HG03521 (cell line): Measurements from ENCODE around the gene PADI4.
"Not testable (repeated sequence)": the region's sequence is repeated elsewhere in the genome, so short reads cannot be mapped to it uniquely, and the experiment has no call there.

Source experiments
- ATAC-seq: cut with Tn5 transposase; IDR thresholded peaks from one replicate; pipeline ENCODE4 v1.9.1; 2021; ENCODE audit warnings: mild to moderate bottlenecking, moderate library complexity; ENCODE audit not compliant: unreplicated experiment

The PADI4 gene

DNA sequence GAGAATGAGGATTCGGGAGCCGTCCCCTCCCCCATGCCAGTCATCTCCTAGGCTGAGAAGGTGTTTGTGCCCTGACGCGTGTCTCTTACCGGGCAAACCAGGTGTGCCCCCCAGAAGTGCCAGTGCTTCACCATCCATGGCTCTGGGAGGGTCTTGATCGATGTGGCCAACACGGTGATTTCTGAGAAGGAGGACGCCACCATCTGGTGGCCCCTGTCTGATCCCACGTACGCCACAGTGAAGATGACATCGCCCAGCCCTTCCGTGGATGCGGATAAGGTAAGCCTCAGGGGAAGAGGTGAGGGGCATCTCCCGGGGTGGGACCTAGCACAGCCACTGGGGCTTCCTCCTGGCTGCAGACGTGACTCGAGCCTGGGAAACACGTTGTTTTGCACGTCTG lies 65.0 kb downstream of the PADI4 start:
- no peak for ATAC-seq

DNA sequence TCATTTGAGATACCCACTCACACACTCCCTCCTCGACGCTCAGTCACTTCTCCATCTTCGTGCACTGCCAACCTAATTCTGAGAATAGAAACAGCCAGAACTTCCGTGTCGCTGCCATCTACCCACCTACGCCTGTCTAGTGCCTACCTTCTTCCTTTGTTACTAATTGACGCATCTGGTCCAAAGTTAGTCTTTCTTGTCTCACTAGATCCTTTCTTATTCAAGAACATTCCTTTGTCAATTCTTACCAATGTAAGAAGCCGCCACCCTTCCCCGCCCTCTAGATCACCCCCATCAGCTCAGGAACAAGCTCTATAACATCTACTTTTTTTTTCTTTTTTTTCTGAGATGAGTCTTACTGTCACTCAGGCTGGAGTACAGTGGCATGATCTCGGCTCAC lies 67.7 kb downstream of the PADI4 start:
- ATAC-seq: no peak

DNA sequence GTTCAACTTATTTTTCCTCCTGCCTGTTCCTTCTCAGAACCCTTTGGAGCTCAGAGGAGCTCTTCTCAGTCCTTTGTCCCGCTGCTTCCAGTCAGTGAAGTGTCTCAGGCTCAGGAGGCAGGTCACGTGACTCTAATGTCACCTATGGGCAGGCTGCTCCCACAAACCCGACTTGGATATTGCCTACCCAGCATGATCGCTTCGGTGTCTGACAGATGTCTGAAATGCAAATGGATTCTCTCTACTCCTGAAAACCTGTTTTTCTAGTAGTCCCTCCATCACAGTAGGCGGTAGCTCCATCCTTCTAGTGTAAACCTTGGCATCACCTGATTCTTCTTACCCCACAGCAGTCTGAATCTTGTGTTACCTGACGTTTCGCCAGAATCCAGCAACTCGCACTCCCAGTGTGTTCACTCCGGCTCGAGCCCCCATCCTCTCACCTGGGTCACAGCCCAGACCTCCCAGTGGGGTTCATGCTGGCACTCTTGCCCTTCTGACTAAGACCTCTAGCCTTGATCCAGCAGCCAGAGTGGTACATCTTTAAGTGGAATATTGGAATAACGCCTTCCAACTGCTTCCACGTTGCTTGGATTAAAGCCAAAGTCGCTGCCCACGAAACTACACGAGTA lies 69.4 kb downstream of the PADI4 start:
- ATAC-seq: no peak

DNA sequence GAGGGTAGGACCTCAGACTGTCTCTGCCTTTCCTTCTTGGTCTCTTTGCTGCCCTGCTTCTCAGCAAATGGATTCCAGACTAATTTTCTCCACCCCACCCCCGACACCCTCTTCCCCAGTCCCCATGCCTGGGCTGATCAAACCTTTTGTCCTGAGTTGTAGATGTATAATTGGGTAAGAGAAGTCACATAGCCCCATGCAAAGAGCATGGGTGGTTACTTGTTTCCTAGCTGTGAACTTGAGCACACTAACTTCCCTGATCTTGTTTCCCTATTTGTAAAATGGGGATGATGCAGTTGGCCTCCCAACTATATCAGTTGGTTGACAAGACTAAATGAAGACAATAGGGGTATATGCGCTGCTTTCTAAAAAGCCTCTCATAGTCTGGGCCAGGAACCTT lies 73.2 kb downstream of the PADI4 start:
- no peak for ATAC-seq

DNA sequence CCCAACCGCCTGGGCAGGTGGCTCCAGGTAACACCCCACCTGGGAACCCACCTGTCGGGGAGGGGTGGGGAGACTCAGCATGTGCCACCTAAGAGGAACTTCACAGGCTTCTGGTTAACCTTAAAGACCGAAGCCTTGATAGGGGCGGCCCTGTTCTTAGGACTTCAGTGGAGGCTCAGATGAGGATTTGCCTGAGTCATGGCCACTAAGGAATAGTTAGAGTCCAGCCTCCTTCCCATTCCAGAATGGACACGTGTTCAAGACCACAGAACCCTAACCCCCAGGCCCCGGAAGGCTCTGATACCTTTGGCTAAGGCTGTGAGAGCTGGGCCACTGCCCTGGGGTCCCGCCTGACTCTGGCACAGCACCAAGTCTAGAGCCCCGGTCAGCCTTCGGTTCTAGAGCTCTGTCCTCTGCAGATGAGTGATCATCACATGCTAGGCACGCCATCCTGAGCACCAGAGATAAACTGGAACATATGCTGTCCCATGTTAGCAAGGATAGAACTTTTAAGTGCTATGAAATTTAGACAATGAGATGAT lies 84.3 kb downstream of the PADI4 start:
- ATAC-seq: no peak

DNA sequence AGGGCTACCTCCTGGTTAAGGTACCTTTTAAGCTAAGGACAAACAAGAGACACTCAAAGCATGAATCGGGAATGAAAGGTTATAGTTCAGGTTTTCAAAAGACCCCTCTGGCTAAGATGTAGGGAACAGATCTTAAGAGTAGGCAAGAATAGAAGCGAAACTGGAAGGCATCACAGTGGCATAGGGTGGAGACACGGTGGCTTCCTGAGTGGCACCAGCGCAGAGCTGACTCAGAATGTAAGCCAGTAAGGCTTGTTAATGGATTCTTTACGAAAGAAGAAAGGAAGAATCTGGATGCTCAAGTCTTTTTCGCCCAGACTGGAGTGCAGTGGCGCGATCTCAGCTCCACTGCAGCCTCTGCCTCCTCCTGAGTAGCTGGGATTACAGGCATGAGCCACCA lies 85.2 kb downstream of the PADI4 start:
- ATAC-seq: no peak

DNA sequence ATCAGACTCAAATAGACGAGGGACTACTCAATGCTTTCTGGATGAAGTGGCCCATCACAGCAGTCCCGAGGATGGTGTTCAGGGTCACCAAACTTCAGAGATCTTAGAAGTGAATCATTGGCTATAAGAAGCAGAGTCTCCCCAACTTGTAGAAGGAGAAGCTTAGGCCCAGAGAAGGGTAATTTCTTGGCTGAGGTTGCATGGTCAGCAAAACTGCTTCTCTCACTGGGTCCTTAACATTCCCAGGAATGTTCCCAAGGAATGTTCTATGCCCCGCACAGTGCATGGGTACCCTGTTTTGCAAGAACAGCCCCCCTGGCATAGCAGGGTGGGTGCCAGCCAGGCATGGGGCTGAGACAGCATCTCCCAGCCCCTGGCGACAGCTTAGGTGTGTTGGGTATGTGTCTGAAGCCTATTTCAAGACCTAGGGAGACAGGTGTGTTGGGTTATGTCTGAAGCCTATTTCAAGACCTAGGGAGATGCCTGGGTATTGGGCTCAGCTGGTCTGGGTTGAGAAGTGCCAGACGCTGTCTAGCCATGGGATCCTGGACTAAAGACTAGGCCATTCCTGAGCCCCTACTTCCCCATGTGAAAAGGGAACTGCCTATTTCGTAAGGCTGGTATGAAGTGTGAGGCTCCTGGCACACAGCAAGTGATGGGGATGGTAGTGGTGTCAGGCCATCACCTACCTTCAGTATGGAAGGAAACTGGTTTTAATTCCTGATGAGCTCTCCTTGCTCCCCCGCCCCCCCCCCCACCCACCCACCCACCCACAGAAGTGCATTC lies 90.1 kb downstream of the PADI4 start:
- ATAC-seq: no peak

DNA sequence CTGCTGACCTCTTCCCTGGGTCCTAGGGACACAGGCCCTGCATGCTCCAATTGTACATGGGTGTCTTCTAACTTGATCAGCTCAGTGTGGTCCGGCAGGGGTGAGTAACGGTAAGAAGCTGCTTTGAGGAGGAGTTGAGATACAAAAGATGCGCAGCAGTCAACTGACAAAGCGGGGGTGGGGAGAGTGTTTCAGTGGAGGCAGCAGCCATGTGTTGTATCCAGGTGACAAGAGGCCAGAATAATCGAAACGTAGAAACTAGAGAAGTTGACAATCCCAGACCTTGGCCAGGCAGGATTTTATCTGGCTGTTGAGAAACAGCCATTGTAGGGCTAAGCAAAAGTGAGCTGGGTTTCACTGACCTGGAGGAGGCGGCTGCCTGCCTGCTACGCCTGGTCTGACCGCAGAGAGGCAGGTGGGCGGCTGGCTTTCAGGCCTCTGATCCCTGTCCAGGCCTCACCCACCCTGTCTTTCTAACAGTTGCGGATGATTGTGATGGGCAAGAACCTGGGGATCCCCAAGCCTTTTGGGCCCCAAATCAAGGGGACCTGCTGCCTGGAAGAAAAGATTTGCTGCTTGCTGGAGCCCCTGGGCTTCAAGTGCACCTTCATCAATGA lies 92.8 kb downstream of the PADI4 start:
- ATAC-seq: no peak

DNA sequence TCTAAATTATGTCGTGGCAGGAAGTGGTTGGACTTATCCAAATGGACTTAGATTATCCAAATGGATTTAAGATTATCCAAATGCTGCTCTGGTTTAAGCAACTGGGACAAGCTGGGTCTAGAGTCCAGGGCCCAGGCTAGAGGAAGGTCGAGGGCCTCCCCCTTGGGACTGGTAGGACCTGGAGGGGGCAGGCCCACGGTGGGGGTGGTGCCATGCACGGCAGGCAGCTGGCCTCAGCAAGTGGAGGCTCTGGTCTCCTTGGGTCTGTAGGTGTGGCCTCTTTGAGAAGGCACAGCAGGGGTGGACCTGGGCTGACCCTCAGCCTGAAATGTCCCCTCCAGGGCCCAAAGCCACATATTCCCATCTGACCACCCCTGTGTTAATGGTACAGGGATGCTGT lies 93.8 kb downstream of the PADI4 start:
- no peak for ATAC-seq

DNA sequence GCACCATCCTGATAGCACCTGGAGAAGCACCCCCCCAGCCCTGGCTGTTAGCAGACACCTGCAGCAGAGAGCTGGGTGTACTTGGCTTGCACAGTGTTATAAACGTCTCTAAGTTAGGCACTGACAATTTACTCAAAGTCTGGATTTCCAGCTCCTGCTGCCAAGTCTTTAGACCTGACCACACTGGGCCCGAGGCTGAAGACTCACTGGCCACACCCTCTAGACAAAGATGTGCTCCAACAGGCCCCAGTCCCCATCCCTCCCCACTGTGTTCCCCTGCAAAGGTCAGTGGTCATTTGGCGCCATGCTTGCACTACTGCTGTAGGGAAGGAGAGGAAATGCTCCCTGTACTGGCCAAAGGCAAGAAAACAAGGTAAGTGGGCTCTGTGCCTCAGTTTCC lies 95.1 kb downstream of the PADI4 start:
- ATAC-seq: no peak

DNA sequence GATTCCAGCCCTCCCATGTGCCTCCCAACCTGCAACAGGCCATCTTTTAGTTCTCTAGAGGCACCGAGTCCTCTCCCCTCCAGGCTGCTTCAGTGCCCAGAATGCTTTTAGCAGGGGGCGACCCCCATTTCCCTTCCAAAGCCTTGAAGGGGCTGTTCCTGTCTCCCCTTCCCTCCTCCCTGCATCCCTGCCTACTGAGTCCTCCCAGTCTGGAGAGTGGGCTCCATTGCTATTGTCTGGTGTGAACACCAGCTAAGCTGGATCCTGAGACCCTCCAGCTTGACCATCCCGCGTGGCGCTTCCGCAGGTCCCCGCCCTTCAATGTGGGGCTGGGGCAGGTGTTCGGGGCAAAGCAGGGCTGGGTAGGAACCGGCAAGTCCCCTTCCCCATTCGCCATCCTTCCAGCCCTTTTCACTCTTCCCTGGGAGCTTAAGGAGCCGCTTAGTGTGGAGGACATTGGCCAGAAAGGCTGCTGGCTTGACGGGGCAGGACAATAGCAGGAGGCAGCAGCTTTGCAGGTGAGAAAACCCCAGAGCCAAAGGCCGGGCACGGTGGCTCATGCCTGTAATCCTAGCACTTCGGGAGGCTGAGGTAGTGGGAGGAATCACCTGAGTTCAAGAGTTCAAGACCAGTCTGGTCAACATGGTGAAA lies 96.2 kb downstream of the PADI4 start:
- no peak for ATAC-seq

DNA sequence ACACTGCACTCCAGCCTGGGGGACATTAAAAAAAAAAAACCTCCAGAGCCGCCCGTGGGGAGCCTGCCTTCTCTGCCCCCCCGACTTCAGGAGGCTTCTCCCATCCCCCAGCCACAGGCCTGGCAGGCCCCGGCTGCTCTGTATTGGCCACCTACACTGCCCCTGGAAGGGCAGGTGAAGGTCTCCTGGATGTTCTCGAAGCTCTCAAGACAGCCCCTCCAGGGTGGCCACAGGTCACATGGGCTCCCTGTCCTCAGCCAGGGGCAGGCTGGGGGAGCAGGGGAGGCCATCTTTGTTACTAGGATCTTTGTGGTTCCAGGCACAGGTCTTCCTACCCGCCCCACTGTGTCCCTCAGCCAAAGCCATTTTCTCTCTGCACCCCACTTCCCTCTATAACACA lies 96.8 kb downstream of the PADI4 start:
- no peak for ATAC-seq

DNA sequence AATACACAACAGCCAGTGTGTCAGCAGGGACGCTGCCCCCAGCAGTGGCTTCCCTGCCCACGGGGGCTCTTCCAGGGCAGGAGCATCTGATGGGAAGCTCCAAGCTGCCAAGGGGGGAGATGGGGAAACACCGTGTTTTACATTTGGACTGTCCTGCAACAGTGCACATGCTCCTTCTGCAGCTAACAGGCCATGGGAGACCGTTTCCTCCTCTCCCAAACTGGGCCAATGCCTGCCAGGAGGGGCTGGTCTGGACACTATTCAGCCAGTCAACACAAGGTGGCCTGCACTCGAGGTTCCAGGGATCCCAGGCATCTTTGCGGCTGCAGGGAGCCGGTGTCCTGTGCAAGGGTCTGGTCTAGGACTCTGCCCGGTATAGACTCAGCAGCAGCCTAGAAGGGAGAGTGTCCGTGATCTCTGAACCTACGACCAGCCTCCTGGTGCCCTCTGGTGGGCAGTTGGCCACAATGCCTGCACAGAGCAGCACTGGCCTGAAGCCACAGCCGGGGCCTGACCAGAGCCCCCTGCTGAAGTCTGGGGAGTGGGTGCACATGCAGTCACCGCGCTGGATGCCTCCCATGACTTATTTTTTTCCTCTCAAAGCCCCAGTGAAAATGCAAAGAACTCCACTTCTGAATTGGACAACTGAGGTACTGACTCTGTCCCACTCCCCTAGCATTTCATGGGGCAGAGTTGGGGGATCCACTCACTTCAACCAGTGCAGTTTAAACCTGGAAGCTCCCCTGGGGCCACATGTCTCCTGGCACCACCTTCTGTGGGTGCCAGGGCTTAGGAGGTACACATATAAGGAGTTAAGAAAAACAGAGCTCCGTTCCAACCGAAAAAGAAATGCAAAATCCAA lies 98.1 kb downstream of the PADI4 start:
- no peak for ATAC-seq

DNA sequence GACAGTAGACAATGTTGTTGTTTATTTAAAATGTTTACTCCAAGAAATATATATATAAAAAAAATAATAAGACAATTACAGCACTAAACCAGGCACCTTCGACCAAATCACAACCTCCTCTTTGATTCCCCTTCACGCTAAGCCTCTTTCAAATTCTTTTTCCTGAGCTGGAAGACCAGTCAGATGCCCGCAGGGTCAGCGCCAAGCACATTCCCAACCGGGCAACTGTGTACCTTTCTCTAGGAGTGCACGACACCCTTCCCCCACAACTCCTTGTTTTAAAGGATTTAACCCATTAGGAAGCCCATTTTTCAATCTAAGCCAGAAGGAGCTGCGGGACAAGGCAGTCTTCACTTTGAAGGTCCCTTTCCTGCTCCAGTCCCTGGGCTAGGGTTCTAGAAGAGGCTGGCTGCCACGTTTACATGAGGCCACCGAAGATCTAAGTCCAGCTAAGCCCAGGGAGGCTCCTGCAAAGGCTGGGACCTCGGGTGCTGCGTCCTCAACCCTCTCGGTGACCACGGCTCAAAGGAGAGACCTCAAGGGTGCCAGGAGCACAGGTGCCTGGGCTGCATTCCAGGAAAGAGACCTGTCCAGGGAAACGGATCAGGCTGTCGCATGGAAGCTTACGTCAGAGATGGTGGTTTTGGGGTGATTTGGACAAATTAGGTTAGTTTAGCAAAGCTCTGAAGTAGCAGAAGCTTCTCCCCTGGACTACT lies 98.9 kb downstream of the PADI4 start:
- ATAC-seq: not testable (repeated sequence)

DNA sequence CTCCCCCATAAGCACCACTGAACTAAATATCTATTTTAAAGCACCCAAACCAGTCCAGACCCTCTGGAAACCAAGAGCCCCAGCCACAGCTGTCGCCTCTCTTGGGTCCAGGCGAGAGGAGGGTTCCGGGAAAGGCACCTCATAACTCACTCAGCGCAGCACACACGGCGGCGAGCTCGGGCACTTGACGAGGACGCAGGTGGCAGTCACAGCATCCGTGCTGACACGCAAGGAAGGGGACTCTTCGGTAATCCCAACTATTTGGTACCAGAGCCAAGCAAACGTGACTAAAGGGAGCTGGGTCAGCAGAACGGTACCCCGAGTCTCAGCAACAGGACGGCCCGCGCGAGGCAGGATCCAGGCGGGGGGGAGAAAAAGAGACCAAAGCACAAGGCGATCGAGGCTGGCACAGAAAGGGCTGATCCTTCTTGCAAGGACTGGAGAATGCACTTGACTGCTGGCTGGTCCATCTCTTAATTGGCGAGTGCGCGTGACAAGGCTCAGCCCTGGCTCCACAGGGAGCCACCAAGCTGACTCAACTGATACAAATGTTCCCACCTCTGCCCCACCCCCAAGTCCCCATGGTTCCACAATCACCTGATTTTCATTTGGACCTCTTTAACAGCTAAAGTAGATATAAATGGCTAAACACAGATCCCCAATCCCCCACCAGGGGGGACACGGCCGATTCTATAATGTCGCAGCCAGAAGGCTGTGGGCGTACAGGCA lies 100.0 kb downstream of the PADI4 start:
- ATAC-seq: not testable (repeated sequence)

DNA sequence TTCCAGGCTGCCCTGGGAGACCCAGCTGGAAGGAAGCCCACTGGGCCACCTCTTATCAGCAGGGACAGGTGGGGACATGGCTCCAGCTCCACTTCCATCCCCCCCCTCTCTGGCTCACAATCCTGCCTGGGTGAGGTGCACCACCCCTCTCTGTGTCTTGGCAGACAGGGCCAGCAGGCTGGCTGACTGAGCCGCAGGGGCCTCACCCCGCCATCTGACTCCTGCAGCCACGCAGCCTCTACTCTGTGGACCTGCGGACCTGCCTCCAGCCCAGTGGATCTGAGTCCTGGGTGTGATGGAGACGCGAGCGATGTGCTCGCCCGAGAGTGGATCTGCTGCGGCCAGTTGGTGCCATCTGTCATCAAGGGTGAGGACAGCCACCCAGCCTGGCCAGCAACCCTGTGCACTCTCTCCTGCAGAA lies 101.4 kb downstream of the PADI4 start:
- no peak for ATAC-seq

DNA sequence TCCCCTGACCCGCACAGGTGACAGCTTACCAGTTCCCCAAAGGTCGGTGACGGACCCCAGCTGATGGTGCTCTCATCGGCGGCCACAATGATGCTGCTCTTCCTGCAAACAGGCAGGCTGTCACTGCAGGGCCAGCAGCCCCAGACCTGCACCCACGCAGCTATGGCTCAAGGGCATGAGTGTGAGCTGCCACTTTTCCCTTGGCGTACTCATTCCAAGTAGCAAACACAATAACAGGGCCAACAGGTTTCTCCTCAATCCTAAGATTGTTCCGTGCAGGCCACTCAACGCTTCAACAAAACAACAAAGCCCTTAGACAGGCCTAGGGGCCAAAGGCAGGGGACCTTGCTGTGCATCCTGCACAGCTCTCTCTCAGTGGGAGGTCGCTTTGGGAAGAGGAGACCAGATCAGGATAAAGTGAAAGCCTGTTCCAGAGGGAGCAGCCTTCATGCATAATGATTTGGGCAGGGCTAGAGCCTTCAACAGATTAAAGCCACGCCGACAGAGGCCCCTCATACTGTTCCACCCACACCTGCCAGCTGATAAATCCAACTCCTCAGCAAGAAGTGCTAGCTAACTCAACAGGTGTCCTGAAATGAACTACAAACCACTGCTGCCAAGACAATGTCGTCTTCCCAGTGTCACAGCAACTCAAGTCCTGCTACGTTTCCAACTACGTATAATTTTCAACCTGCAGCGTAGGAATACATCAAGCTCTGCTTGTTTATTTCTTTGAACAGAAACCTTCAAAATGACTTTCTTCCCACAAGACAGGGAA lies 104.3 kb downstream of the PADI4 start:
- no peak for ATAC-seq
